Measurements from ENCODE around the gene CNTN4.

CNTN4 gene

GRCh38 chr3:2099779-2100191, 1.1 kb downstream of the CNTN4 start:
- Histone ChIP-seq H3K27ac (replicated peaks; ENCODE audit: low read length) (no peak overlapping the region), H3K9ac (ENCODE audit: low read depth, low read length, poor library complexity) (no peak overlapping the region), H3K18ac (ENCODE audit: low read length) (peak overlapping the region; percentile 88), H3K4me3 (ENCODE audit: low read length in 2 of 2) (peak overlapping the region in 1 of 2 donors; percentile 89), H3K4me2 (ENCODE audit: insufficient read depth, low read length, poor library complexity, severe bottlenecking) (peak overlapping the region; percentile 99), H3K79me1 (ENCODE audit: low read depth, low read length) (no peaks in the 10 kb centered on the region), H2BK15ac (ENCODE audit: low read length) (no peak overlapping the region), H4K91ac (ENCODE audit: low read depth, low read length, poor library complexity) (no peak overlapping the region), H3K27me3 (ENCODE audit: control insufficient read depth in 3 of 3, insufficient read depth in 3 of 3, low read depth in 1 of 3, low read length in 3 of 3) (peaks cover 2 to 72% (median 22%) of the 10 kb centered on the region in 3 experiments), H3K14ac (ENCODE audit: low read length) (no peak overlapping the region), H3K4me1 (ENCODE audit: control insufficient read depth in 2 of 2, insufficient read depth in 1 of 2, low read depth in 1 of 2, low read length in 2 of 2) (peaks cover 0 to 14% of the 10 kb centered on the region in 2 donors), H2BK5ac (ENCODE audit: low read length) (no peak overlapping the region), H3K4ac (ENCODE audit: low read length) (no peak overlapping the region), H2BK12ac (ENCODE audit: low read length) (no peak overlapping the region), H2BK120ac (ENCODE audit: low read depth, low read length) (peak overlapping the region; percentile 93), H3K23ac (ENCODE audit: low read depth, low read length, poor library complexity) (no peak overlapping the region), H2AFZ (ENCODE audit: low read length) (peak overlapping the region; percentile 97), H3K36me3 (replicated peaks in 1 of 2; ENCODE audit: control insufficient read depth in 2 of 2, insufficient read depth in 2 of 2, low read length in 2 of 2) (peaks cover 0 to under 1% of the 10 kb centered on the region in 2 donors), H2AK5ac (ENCODE audit: low read depth, low read length) (no peak overlapping the region), H4K8ac (ENCODE audit: low read depth, low read length) (no peak overlapping the region), H3K9me3 (replicated peaks in 1 of 2; ENCODE audit: control insufficient read depth in 2 of 2, insufficient read depth in 1 of 2, low read depth in 1 of 2, low read length in 2 of 2) (peaks cover 0 to 2% of the 10 kb centered on the region in 2 donors)
- no CpG with 5 or more reads among the region's 26 CpGs for WGBS, 2 donors (ENCODE audit: extremely low coverage in 2 of 2, insufficient read length in 2 of 2, insufficient replicate concordance in 1 of 2)
- DNase-seq (ENCODE audit: low spot score): no peak

- H4K8ac ChIP-seq (ENCODE audit: low read depth, low read length): no peak overlapping the region
- no peak overlapping the region for H2BK12ac ChIP-seq (ENCODE audit: low read length)
- no peak overlapping the region for H2BK5ac ChIP-seq (ENCODE audit: low read length)
- H3K18ac ChIP-seq (ENCODE audit: low read length): no peak overlapping the region
- H3K4me2 ChIP-seq (ENCODE audit: insufficient read depth, low read length, poor library complexity, severe bottlenecking): no peak overlapping the region
- no CpG with 5 or more reads among the region's 6 CpGs for WGBS, 2 donors (ENCODE audit: extremely low coverage in 2 of 2, insufficient read length in 2 of 2, insufficient replicate concordance in 1 of 2)
- no peak overlapping the region for H2AK5ac ChIP-seq (ENCODE audit: low read depth, low read length)
- no peaks in the 10 kb centered on the region for H3K79me1 ChIP-seq (ENCODE audit: low read depth, low read length)
- H3K27me3 ChIP-seq (ENCODE audit: control insufficient read depth in 3 of 3, insufficient read depth in 3 of 3, low read depth in 1 of 3, low read length in 3 of 3): peaks cover 0 to 10% (median 0%) of the 10 kb centered on the region in 3 experiments
- no peak overlapping the region for H3K23ac ChIP-seq (ENCODE audit: low read depth, low read length, poor library complexity)
- H2AFZ ChIP-seq (ENCODE audit: low read length): no peak overlapping the region
- H3K36me3 ChIP-seq (replicated peaks in 1 of 2; ENCODE audit: control insufficient read depth in 2 of 2, insufficient read depth in 2 of 2, low read length in 2 of 2): peaks cover 0 to 2% of the 10 kb centered on the region in 2 donors
- no peak overlapping the region for H3K27ac ChIP-seq (replicated peaks; ENCODE audit: low read length)
- no peak overlapping the region for H2BK120ac ChIP-seq (ENCODE audit: low read depth, low read length)
- no peak overlapping the region for H3K14ac ChIP-seq (ENCODE audit: low read length)
- H2BK15ac ChIP-seq (ENCODE audit: low read length): no peak overlapping the region
- no peak overlapping the region for H3K9ac ChIP-seq (ENCODE audit: low read depth, low read length, poor library complexity)
- no peak overlapping the region for H4K91ac ChIP-seq (ENCODE audit: low read depth, low read length, poor library complexity)
- H3K4ac ChIP-seq (ENCODE audit: low read length): no peak overlapping the region
- DNase-seq (ENCODE audit: low spot score): no peak
- H3K4me3 ChIP-seq (ENCODE audit: low read length in 2 of 2): no peak overlapping the region
- no peaks in the 10 kb centered on the region for H3K4me1 ChIP-seq (ENCODE audit: control insufficient read depth in 2 of 2, insufficient read depth in 1 of 2, low read depth in 1 of 2, low read length in 2 of 2)
- peaks cover 0 to 9% of the 10 kb centered on the region in 2 donors for H3K9me3 ChIP-seq (replicated peaks in 1 of 2; ENCODE audit: control insufficient read depth in 2 of 2, insufficient read depth in 1 of 2, low read depth in 1 of 2, low read length in 2 of 2)
These were observed 7.8 kb downstream of the CNTN4 start for GRCh38 chr3:2106438-2106837.

GRCh38 chr3:2110597-2111117, 12.0 kb downstream of the CNTN4 start:
- peaks cover 0 to 5% of the 10 kb centered on the region in 2 donors for H3K9me3 ChIP-seq (replicated peaks in 1 of 2; ENCODE audit: control insufficient read depth in 2 of 2, insufficient read depth in 1 of 2, low read depth in 1 of 2, low read length in 2 of 2)
- H3K14ac ChIP-seq (ENCODE audit: low read length): no peak overlapping the region
- no peak overlapping the region for H3K9ac ChIP-seq (ENCODE audit: low read depth, low read length, poor library complexity)
- H3K79me1 ChIP-seq (ENCODE audit: low read depth, low read length): no peaks in the 10 kb centered on the region
- no peak overlapping the region for H3K27ac ChIP-seq (replicated peaks; ENCODE audit: low read length)
- no peak overlapping the region for H4K91ac ChIP-seq (ENCODE audit: low read depth, low read length, poor library complexity)
- H3K36me3 ChIP-seq (replicated peaks in 1 of 2; ENCODE audit: control insufficient read depth in 2 of 2, insufficient read depth in 2 of 2, low read length in 2 of 2): no peaks in the 10 kb centered on the region
- no peaks in the 10 kb centered on the region for H3K27me3 ChIP-seq (ENCODE audit: control insufficient read depth in 3 of 3, insufficient read depth in 3 of 3, low read depth in 1 of 3, low read length in 3 of 3)
- H3K4ac ChIP-seq (ENCODE audit: low read length): no peak overlapping the region
- no peak overlapping the region for H3K4me3 ChIP-seq (ENCODE audit: low read length in 2 of 2)
- no CpG with 5 or more reads among the region's 2 CpGs for WGBS, 2 donors (ENCODE audit: extremely low coverage in 2 of 2, insufficient read length in 2 of 2, insufficient replicate concordance in 1 of 2)
- no peak overlapping the region for H4K8ac ChIP-seq (ENCODE audit: low read depth, low read length)
- no peak overlapping the region for H3K18ac ChIP-seq (ENCODE audit: low read length)
- no peak overlapping the region for H2AK5ac ChIP-seq (ENCODE audit: low read depth, low read length)
- H2AFZ ChIP-seq (ENCODE audit: low read length): no peak overlapping the region
- no peak overlapping the region for H3K23ac ChIP-seq (ENCODE audit: low read depth, low read length, poor library complexity)
- no peak overlapping the region for H3K4me2 ChIP-seq (ENCODE audit: insufficient read depth, low read length, poor library complexity, severe bottlenecking)
- H2BK5ac ChIP-seq (ENCODE audit: low read length): no peak overlapping the region
- DNase-seq (ENCODE audit: low spot score): no peak
- no peak overlapping the region for H2BK15ac ChIP-seq (ENCODE audit: low read length)
- H2BK12ac ChIP-seq (ENCODE audit: low read length): no peak overlapping the region
- no peak overlapping the region for H2BK120ac ChIP-seq (ENCODE audit: low read depth, low read length)
- H3K4me1 ChIP-seq (ENCODE audit: control insufficient read depth in 2 of 2, insufficient read depth in 1 of 2, low read depth in 1 of 2, low read length in 2 of 2): no peaks in the 10 kb centered on the region

GRCh38 chr3:2114617-2115275, 16.1 kb downstream of the CNTN4 start:
- H3K4me3 ChIP-seq (ENCODE audit: low read length in 2 of 2): no peak overlapping the region
- no peak overlapping the region for H3K14ac ChIP-seq (ENCODE audit: low read length)
- no peak overlapping the region for H2BK5ac ChIP-seq (ENCODE audit: low read length)
- DNase-seq (ENCODE audit: low spot score): no peak
- no peaks in the 10 kb centered on the region for H3K27me3 ChIP-seq (ENCODE audit: control insufficient read depth in 3 of 3, insufficient read depth in 3 of 3, low read depth in 1 of 3, low read length in 3 of 3)
- H3K4me2 ChIP-seq (ENCODE audit: insufficient read depth, low read length, poor library complexity, severe bottlenecking): no peak overlapping the region
- H3K79me1 ChIP-seq (ENCODE audit: low read depth, low read length): no peaks in the 10 kb centered on the region
- no peak overlapping the region for H2BK120ac ChIP-seq (ENCODE audit: low read depth, low read length)
- H3K27ac ChIP-seq (replicated peaks; ENCODE audit: low read length): no peak overlapping the region
- no peak overlapping the region for H4K91ac ChIP-seq (ENCODE audit: low read depth, low read length, poor library complexity)
- peaks cover 0 to 5% of the 10 kb centered on the region in 2 donors for H3K4me1 ChIP-seq (ENCODE audit: control insufficient read depth in 2 of 2, insufficient read depth in 1 of 2, low read depth in 1 of 2, low read length in 2 of 2)
- H2AFZ ChIP-seq (ENCODE audit: low read length): no peak overlapping the region
- no peak overlapping the region for H3K23ac ChIP-seq (ENCODE audit: low read depth, low read length, poor library complexity)
- no peak overlapping the region for H2BK15ac ChIP-seq (ENCODE audit: low read length)
- no peak overlapping the region for H2AK5ac ChIP-seq (ENCODE audit: low read depth, low read length)
- H2BK12ac ChIP-seq (ENCODE audit: low read length): no peak overlapping the region
- no peak overlapping the region for H3K18ac ChIP-seq (ENCODE audit: low read length)
- WGBS, 2 donors (ENCODE audit: extremely low coverage in 2 of 2, insufficient read length in 2 of 2, insufficient replicate concordance in 1 of 2): no CpG with 5 or more reads among the region's 3 CpGs
- H3K9me3 ChIP-seq (replicated peaks in 1 of 2; ENCODE audit: control insufficient read depth in 2 of 2, insufficient read depth in 1 of 2, low read depth in 1 of 2, low read length in 2 of 2): no peaks in the 10 kb centered on the region
- H3K4ac ChIP-seq (ENCODE audit: low read length): no peak overlapping the region
- H3K36me3 ChIP-seq (replicated peaks in 1 of 2; ENCODE audit: control insufficient read depth in 2 of 2, insufficient read depth in 2 of 2, low read length in 2 of 2): no peaks in the 10 kb centered on the region
- no peak overlapping the region for H4K8ac ChIP-seq (ENCODE audit: low read depth, low read length)
- H3K9ac ChIP-seq (ENCODE audit: low read depth, low read length, poor library complexity): no peak overlapping the region

Measured in neuronal stem cell (in vitro differentiated cells).